HG03045 (cell line): ENCODE measurements around the gene IQGAP2.
"Not testable (repeated sequence)": the region's sequence is repeated elsewhere in the genome, so short reads cannot be mapped to it uniquely, and the experiment has no call there.

Experiments
- ATAC-seq: cut with Tn5 transposase; IDR thresholded peaks from one replicate; pipeline ENCODE4 v1.9.1; 2021; ENCODE audit warnings: mild to moderate bottlenecking, moderate library complexity; ENCODE audit not compliant: unreplicated experiment

IQGAP2 gene

GRCh38 chr5:76497986-76498717 lies 95.1 kb downstream of the IQGAP2 start:
- no peak for ATAC-seq

- ATAC-seq = no peak
Observed at GRCh38 chr5:76499507-76500161, 96.5 kb downstream of the IQGAP2 start.

GRCh38 chr5:76500633-76501393 lies 97.7 kb downstream of the IQGAP2 start:
- no peak for ATAC-seq

GRCh38 chr5:76503929-76504328 lies 100.8 kb downstream of the IQGAP2 start:
- no peak for ATAC-seq

DNA sequence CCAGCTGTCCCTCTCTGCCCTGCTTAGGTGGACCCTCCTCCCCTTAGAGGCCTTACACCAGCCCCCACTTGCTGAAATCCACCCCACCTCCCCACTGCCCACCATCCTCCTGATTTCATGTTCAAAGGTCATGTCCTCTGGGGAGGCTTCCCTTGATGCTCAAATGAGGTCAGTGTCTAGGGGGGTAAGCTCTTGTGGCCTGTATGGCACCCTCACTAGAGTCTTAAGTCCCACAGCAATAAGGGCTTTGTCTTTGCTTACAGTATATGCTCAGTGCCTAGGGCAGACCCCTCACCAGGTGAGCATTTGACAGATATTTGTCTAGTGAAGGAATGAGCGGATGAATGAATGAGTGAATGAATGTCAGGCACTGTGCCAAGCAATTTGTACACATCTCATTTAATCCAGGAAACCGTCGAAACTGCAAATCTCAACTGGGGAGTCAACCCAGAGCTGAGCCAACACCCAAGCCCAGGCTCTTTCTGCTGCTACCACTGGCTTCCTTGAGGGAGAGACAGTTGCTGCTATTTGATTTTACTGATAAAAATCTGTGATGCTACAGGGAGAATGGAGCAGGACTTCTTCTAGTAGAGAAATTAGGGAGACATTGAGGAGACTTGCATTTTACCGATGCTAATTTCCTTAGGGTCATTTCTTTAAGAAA lies 101.9 kb downstream of the IQGAP2 start:
- ATAC-seq = no peak

GRCh38 chr5:76513476-76513875 lies 110.4 kb downstream of the IQGAP2 start:
- ATAC-seq = no peak

DNA sequence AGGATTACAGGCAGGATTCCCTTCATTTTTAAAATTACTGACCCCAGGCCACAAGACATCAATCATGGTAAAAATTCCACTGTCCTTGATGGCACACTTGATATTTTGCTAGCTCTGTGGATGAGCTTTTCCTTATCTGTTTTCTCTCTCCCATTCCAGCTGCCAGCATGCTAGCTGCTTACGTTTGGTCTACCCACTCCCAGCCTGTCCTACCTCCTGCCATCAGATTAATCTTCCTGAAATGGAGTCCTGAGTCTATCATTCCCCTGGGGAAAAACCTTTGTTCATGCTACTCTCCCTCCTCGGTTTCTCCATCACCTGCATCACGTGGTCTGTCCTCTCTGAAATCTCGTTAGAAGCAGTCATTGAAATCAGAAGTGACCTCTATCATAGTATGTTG lies 111.2 kb downstream of the IQGAP2 start:
- ATAC-seq = no peak

DNA sequence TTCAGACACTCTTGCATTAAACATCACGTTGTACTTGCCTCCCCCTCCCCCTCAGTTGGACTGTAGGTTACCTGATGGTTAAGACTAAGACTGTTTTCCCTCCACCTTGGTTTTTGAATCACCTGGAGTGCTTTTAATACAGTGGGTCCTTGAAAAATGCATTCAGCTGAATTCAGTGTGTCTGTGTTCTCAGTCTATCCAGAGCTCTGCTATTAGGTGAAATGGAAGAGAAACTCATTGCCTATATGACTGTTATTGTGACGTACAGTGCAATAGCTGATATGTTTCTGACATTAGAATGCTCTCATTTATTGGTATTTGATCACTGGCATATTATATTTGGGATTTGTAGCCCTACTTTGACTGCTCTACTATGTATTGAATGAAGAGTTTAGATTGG lies 111.6 kb downstream of the IQGAP2 start:
- no peak for ATAC-seq

DNA sequence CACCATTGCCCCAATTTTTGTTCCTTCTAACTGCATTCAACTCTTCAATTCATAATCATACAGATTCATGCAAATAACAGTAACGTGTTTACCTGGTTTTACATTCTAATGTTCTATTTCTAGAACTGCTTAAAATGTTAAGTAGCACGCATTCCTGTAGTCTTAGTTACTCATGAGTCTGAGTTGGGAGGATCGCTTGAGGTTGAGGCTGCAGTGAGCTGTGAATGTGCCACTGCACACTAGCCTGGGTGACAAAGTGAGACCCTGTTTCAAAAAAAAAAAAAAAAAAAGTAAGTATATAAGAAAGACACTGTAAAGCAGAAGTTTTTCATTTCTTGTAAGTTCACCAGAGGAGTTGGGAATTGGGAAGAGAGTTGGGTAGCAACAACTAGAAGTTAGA lies 114.2 kb downstream of the IQGAP2 start:
- ATAC-seq = no peak

DNA sequence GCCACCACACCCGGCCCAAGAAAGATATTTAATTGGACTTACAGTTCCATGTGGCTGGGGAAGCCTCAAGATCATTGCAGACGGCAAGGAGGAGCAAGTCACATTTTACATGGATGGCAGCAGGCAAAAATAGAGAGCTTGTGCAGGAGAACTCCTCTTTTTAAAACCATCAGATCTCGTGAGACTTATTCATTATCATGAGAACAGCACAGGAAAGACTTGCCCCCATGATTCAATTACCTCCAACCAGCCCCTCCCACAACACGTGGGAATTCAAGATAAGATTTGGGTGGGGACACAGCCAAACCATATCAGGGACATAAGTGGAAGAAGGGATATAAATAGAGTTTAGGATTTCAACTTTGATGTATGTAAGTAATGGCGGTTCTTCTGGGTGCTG lies 115.2 kb downstream of the IQGAP2 start:
- not testable (repeated sequence) for ATAC-seq

- peak; percentile 75 for ATAC-seq
Observed at GRCh38 chr5:76521240-76521758, 118.2 kb downstream of the IQGAP2 start.

DNA sequence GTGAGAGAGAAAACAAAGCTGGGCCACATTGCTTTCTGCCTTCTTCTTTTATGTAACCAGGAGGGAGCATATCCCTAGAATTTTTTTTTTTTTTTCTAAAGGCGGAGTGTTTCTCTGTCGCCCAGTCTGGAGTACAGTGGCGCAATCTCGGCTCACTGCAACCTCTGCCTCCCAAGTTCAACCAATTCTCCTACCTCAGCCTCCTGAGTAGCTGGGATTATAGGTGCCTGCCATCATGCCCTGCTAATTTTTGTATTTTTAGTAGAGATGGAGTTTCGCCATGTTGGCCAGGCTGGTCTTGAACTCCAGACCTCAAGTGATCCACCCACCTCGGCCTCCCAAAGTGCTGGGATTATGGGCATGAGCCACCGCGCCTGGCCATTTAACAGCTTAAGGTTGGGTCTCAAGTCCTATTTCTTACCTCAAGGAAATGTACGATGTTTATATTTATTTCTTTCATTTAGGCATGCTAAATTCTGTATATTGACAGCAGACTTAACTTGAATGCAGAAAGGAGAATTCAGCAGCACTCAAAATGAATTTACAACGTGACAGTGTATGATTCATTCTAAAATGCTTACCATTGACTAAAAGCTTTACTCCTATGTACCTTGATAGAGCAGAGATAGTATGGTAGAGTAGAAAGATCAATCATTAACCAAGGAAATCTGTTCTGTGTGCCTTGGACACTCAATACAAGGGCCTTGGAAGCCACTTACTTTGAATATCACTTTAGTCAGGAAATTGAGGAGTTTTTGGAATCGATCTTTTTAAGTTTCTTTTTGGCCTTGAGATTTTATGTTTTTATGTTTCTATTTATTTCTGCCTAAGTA lies 119.2 kb downstream of the IQGAP2 start:
- ATAC-seq = no peak

DNA sequence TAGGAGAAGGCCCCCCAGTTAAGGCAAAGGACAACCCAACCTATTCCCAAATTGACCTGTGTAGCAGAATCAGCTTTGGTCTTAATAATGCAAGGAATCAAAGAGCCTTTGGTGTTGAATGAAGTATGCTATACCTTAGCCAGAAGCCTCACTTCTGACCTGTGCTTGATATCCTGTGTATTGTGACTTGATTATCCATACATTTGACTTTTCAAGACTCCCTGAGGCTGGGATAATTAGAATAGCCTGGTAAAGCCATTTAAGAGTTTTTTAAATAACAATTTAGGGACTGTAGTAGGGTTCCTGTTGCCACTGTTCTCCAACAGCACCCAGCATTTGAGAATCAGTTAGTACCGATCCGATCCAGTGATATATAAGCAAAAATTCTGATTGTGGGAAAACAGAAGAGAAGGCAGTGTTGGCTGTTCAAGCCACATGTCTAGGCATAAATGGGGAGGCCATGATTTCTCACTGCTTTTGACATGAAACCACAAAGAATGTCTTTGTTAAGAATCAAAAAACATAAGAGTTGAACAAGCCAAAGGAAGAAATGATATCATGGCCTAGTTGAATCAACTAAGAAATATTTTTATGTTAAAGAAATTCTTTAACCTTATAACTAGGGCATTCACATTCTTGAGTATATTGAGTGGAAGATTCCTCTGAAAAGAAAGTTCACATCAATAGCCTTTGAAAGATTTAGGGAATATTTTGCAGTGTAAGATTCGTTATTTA lies 121.2 kb downstream of the IQGAP2 start:
- no peak for ATAC-seq

DNA sequence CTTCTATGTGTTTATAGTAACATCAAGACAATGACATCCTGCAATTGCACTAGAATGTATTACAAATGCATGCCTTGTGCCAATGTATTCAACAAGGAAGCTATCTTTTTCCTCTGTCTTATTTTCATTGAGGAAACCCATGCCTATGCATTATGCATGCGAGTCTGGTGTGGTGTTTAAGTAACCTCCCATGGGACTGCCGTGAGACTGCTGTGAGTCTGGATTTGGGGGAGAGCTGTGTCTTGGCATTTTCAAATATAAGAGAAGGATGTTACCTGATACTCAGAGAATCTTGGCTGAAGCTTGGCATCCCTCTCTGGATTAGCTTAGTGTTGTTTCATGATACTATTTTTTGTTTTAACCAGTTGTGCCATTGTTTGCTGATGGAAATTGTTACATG lies 121.8 kb downstream of the IQGAP2 start:
- ATAC-seq = no peak

DNA sequence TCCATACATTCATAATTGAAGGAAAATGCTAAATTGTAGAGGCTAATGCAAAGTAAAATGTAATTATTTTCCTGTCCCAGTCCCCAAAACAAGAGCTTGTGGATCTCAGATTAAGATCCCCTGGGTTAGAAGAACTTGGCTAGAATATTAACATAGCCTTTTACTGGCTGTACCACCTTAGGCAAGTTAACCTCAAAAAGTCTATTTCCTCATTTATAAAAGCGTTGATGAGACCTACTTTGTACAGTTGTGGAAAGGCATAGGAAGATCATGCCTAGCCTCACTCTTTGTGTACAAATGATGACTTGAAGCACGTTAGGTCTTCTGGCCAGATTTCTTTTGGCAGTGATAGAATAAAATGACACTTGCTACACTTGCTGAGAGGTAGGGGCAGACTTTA lies 122.9 kb downstream of the IQGAP2 start:
- no peak for ATAC-seq

DNA sequence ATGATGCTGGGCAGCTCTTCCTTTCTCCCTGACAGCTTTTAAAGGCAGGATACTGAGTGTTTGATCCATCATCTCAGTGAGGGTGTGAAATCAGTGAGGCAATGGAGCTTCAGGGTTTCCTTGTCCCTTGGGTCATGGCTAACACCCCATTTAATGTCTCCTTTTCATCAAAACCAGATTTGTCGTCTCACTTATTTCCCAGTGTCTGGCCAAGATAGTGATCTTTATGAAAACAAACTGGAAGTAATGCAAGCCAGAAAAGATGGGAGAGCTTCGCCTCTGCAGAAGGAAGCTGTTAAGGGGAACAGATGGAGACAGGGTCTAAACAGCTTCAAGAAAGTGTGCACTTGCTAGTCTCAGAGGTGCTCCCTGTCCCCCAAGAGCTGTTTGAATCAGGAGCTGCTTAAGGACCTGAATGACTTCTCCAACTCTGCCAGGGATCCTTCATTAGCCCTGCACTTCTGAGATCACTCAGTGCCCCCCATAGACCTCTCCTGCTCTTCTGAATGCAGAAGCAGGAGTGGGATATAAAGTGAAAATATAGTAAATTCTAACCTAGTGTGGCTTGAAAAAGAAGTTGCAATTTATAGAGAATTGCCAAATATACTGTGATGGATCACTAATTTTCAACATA lies 124.0 kb downstream of the IQGAP2 start:
- ATAC-seq = no peak

GRCh38 chr5:76527685-76528161 lies 124.6 kb downstream of the IQGAP2 start:
- ATAC-seq = no peak

- ATAC-seq = no peak
Observed at GRCh38 chr5:76528547-76529331, 125.7 kb downstream of the IQGAP2 start.
